Activated CD4-positive, alpha-beta memory T cell treated with anti-CD3 and anti-CD28 coated beads, Interleukin-2, amount 10 ng/mL, durations not matched to agents 7 days and 5 days (primary cell): ENCODE data around the gene TSPYL6. TPM values are rescaled to one million over a fixed set of nuclear protein-coding genes. Genes with fewer than 3 reads are reported as not detected.

Experiments used
- CTCF ChIA-PET: fragments of 350-600 bp; sonication (Branson Sonifier 250); formaldehyde crosslinking; loops from one replicate; lab custom pipeline; 2021; ENCODE audit warnings: antibody characterized with exemption, inconsistent platforms; lab: Charles Lee
- POLR2A ChIA-PET: fragments of 350-600 bp; sonication (Branson Sonifier 250); formaldehyde crosslinking; loops from one replicate; lab custom pipeline; 2021; ENCODE audit warnings: antibody characterized with exemption; lab: Charles Lee
- DNase-seq: peaks from one replicate; pipeline ENCODE4 v3.0.0-alpha.2; 2020
- H3K27ac Mint-ChIP-seq: one replicate; pipeline ENCODE4 v1.8.0; 2021; ENCODE audit warnings: mild to moderate bottlenecking, mixed read lengths
- H3K27me3 Mint-ChIP-seq: one replicate; pipeline ENCODE4 v1.8.0; 2021; ENCODE audit warnings: mixed read lengths
- H3K36me3 Mint-ChIP-seq: one replicate; pipeline ENCODE4 v1.8.0; 2021; ENCODE audit warnings: low read depth, mixed read lengths
- H3K4me1 Mint-ChIP-seq: one replicate; pipeline ENCODE4 v1.8.0; 2021; ENCODE audit warnings: mixed read lengths
- H3K4me3 Mint-ChIP-seq: one replicate; pipeline ENCODE4 v1.8.0; 2021; ENCODE audit warnings: mild to moderate bottlenecking, mixed read lengths
- H3K9me3 Mint-ChIP-seq: one replicate; pipeline ENCODE4 v1.8.0; 2021; ENCODE audit warnings: mixed read lengths
- total RNA-seq, 2 experiments: library from RNA; stranded (reverse); gene quantifications; one replicate each; pipeline ENCODE4 v1.2.3, GENCODE V29; 2021

Gene TSPYL6
- total RNA-seq, 2 experiments from 2014 or later = not detected

GRCh38 chr2:54208364-54209240, 47.4 kb downstream of the TSPYL6 start:
- no peaks in the 10 kb centered on the region for H3K36me3 Mint-ChIP-seq

GRCh38 chr2:54207666-54208195, 48.3 kb downstream of the TSPYL6 start:
- Mint-ChIP-seq H3K9me3 (no peaks in the 10 kb centered on the region), H3K4me3 (no peak overlapping the region), H3K36me3 (no peaks in the 10 kb centered on the region), H3K4me1 (no peaks in the 10 kb centered on the region), H3K27ac (no peak overlapping the region), H3K27me3 (no peaks in the 10 kb centered on the region)
- no peak for DNase-seq
- ChIA-PET POLR2A (interaction anchor here (0.6 kb wide), 2 partner anchors 171 to 192 kb away, joined by 3 read pairs; no protein-coding TSS in a partner anchor), CTCF (interaction anchor here (0.7 to 1.6 kb wide), 3 partner anchors 15 to 516 kb away, joined by 3 to 4 read pairs (median 3); no protein-coding TSS in a partner anchor)

More at GRCh38 chr2:54208364-54209240, 47.4 kb downstream of the TSPYL6 start:
- Mint-ChIP-seq H3K9me3 (no peaks in the 10 kb centered on the region), H3K4me1 (no peaks in the 10 kb centered on the region), H3K27me3 (no peaks in the 10 kb centered on the region), H3K4me3 (no peak overlapping the region), H3K27ac (no peak overlapping the region)
- CTCF ChIA-PET = interaction anchor here (0.7 kb wide), 3 partner anchors 225 to 515 kb away, joined by 3 read pairs; no protein-coding TSS in a partner anchor
- POLR2A ChIA-PET = interaction anchor here (0.6 kb wide), 2 partner anchors 170 to 191 kb away, joined by 3 read pairs; no protein-coding TSS in a partner anchor
- no peak for DNase-seq

GRCh38 chr2:54206596-54206995, 49.4 kb downstream of the TSPYL6 start:
- CTCF ChIA-PET = interaction anchor here (1.2 to 1.6 kb wide), 2 partner anchors 9 to 16 kb away, joined by 3 to 4 read pairs; no protein-coding TSS in a partner anchor
- Mint-ChIP-seq H3K27ac (no peak overlapping the region), H3K4me3 (no peak overlapping the region), H3K27me3 (no peaks in the 10 kb centered on the region), H3K4me1 (no peaks in the 10 kb centered on the region), H3K9me3 (no peaks in the 10 kb centered on the region), H3K36me3 (no peaks in the 10 kb centered on the region)
- DNase-seq = no peak
- POLR2A ChIA-PET = no interaction called here

- POLR2A ChIA-PET = no interaction called here
Measured at GRCh38 chr2:54204476-54204875, 51.6 kb downstream of the TSPYL6 start.

More at GRCh38 chr2:54204476-54204875, 51.6 kb downstream of the TSPYL6 start:
- Mint-ChIP-seq H3K36me3 (no peaks in the 10 kb centered on the region), H3K27ac (no peak overlapping the region), H3K27me3 (no peaks in the 10 kb centered on the region), H3K9me3 (no peaks in the 10 kb centered on the region), H3K4me3 (no peak overlapping the region), H3K4me1 (no peaks in the 10 kb centered on the region)
- CTCF ChIA-PET = no interaction called here
- DNase-seq = no peak

Other genes with a start within 250 kb of the TSPYL6 start
- gene ACYP2, start 140.6 kb downstream of the TSPYL6 start, total RNA-seq = 1 to 10 TPM; 8.6 to 10.0 TPM
- 100 to 1,000 TPM; 112 TPM for gene SPTBN1, start 200.1 kb upstream of the TSPYL6 start, total RNA-seq